ENCODE measurements around the gene FOXD3. TPM values are rescaled to one million over a fixed set of nuclear protein-coding genes. Genes with fewer than 3 reads are reported as not detected.

Gene FOXD3
- total RNA-seq, 1 experiment from 2014 or later: not detected

DNA sequence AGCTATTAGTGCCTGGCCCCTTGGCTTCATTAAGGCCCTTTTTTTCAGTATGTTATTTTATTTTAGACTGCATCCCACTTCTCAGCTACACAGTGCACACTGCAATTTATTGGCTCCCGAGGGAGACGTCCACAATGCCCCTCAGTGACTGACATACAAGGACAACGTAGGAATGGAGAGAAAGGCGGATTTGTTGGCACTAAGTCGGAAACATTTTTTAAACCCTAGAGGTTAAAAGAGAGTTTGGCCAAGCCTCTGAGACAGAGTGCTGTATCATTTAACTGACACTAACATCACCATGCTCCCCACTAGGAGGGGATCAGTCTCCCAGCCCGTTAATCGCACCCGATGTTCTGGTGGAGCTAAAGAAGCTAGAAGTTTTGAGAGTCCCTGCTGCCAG lies 45.7 kb upstream of the FOXD3 start:
- Mint-ChIP-seq H3K27ac (ENCODE audit: low read depth, unreplicated experiment) (no peak overlapping the region), H3K36me3 (ENCODE audit: insufficient read depth, unreplicated experiment) (no peaks in the 10 kb centered on the region), H3K4me3 (ENCODE audit: unreplicated experiment) (no peak overlapping the region), H3K9me3 (ENCODE audit: unreplicated experiment) (no peaks in the 10 kb centered on the region), H3K27me3 (ENCODE audit: insufficient read depth, unreplicated experiment) (peaks cover 9% of the 10 kb centered on the region), H3K4me1 (ENCODE audit: insufficient read depth, unreplicated experiment) (peaks cover 5% of the 10 kb centered on the region)
- ChIA-PET POLR2A (no interaction called here), CTCF (no interaction called here)
- intact Hi-C loops (cut with micrococcal nuclease): no loop called here
- no peak for DNase-seq (ENCODE audit: unreplicated experiment)
- BruUV-seq (replicated peaks): no TSS peak
- TF ChIP-seq CTCF (IDR thresholded peaks at IDR 0.05; ENCODE audit: unreplicated experiment): no peak

DNA sequence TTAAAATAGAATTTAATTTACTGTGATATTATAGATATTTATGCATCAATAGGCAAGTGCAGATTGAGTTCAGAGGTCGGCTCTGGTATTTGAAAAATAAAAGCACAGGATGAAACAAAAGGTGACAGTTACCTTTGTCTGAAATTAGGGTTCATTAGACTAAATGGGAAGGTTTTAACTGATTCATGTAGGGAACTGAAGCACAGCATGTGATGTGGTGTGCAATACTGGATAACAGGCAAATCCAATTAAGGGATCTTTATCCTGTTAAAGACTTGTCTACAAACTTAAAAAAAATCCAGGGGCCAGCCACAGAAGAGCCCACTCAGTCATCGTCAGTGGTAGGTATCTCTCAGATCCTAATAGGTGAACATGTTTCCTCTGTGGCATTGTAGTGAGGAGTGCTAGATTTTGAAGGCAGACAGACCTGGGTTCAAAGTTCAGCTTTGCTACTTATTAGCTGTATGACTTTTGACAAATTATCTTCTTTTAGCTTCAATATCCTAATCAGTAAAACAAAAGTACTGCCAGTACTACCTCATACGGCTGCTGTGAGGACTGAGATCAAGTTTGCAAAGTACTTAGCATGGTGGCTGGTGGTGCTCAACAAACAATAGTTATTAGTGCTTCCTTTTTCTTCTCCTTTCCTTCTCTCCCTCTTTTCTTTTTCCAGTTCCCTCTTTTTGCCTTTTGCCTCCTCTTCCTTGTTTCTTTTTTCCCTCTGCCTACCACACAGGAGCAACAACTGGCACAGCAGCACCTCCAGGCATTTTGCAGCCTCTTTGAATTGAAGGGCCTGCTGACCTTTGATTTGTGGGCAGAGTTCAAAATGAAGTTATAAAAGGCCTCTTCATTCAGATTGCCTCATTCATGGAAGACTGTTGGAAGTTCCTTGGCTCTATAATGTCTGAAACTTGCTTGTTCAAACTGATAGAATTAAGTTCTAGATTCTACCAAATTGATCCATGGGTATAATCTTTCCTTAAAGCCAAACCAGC lies 44.9 kb upstream of the FOXD3 start:
- no peaks in the 10 kb centered on the region for H3K36me3 Mint-ChIP-seq (ENCODE audit: insufficient read depth, unreplicated experiment)
- CTCF ChIA-PET: interaction anchor here (1.1 kb wide), 1 partner anchor 7 kb away, joined by 3 read pairs; no protein-coding TSS in a partner anchor
- no peak for TF ChIP-seq CTCF (IDR thresholded peaks at IDR 0.05; ENCODE audit: unreplicated experiment)
- no peaks in the 10 kb centered on the region for H3K9me3 Mint-ChIP-seq (ENCODE audit: unreplicated experiment)
- H3K27ac Mint-ChIP-seq (ENCODE audit: low read depth, unreplicated experiment): no peak overlapping the region
- peaks cover 9% of the 10 kb centered on the region for H3K27me3 Mint-ChIP-seq (ENCODE audit: insufficient read depth, unreplicated experiment)
- POLR2A ChIA-PET: no interaction called here
- DNase-seq (ENCODE audit: unreplicated experiment): no peak
- intact Hi-C loops (cut with micrococcal nuclease): no loop called here
- peaks cover 5% of the 10 kb centered on the region for H3K4me1 Mint-ChIP-seq (ENCODE audit: insufficient read depth, unreplicated experiment)
- BruUV-seq (replicated peaks): no TSS peak
- H3K4me3 Mint-ChIP-seq (ENCODE audit: unreplicated experiment): no peak overlapping the region

GRCh38 chr1:63281753-63282152 lies 40.6 kb upstream of the FOXD3 start:
- intact Hi-C loops (cut with micrococcal nuclease): no loop called here
- no peak overlapping the region for H3K27ac Mint-ChIP-seq (ENCODE audit: low read depth, unreplicated experiment)
- TF ChIP-seq CTCF (IDR thresholded peaks at IDR 0.05; ENCODE audit: unreplicated experiment): no peak
- no peak overlapping the region for H3K4me3 Mint-ChIP-seq (ENCODE audit: unreplicated experiment)
- H3K9me3 Mint-ChIP-seq (ENCODE audit: unreplicated experiment): no peaks in the 10 kb centered on the region
- BruUV-seq (replicated peaks): no TSS peak
- POLR2A ChIA-PET: no interaction called here
- no peak for DNase-seq (ENCODE audit: unreplicated experiment)
- CTCF ChIA-PET: interaction anchor here (0.6 to 1.1 kb wide), 2 partner anchors 45 to 1874 kb away, joined by 3 read pairs; no protein-coding TSS in a partner anchor
- H3K27me3 Mint-ChIP-seq (ENCODE audit: insufficient read depth, unreplicated experiment): no peaks in the 10 kb centered on the region
- H3K36me3 Mint-ChIP-seq (ENCODE audit: insufficient read depth, unreplicated experiment): no peaks in the 10 kb centered on the region
- H3K4me1 Mint-ChIP-seq (ENCODE audit: insufficient read depth, unreplicated experiment): no peaks in the 10 kb centered on the region

- Mint-ChIP-seq H3K27me3 (ENCODE audit: insufficient read depth, unreplicated experiment) (no peaks in the 10 kb centered on the region), H3K4me1 (ENCODE audit: insufficient read depth, unreplicated experiment) (no peaks in the 10 kb centered on the region), H3K27ac (ENCODE audit: low read depth, unreplicated experiment) (no peak overlapping the region), H3K36me3 (ENCODE audit: insufficient read depth, unreplicated experiment) (no peaks in the 10 kb centered on the region), H3K9me3 (ENCODE audit: unreplicated experiment) (peaks cover 9% of the 10 kb centered on the region), H3K4me3 (ENCODE audit: unreplicated experiment) (no peak overlapping the region)
- DNase-seq (ENCODE audit: unreplicated experiment): no peak
- no TSS peak for BruUV-seq (replicated peaks)
- POLR2A ChIA-PET: no interaction called here
- no peak for TF ChIP-seq CTCF (IDR thresholded peaks at IDR 0.05; ENCODE audit: unreplicated experiment)
- intact Hi-C loops (cut with micrococcal nuclease): no loop called here
- CTCF ChIA-PET: interaction anchor here (1.8 kb wide), 1 partner anchor 26 kb away, joined by 3 read pairs; no protein-coding TSS in a partner anchor
Measured at GRCh38 chr1:63289135-63289534, 33.2 kb upstream of the FOXD3 start.
